ENCODE measurements around the gene SH3YL1.

Gene SH3YL1

GRCh38 chr2:281381-281780 lies 17.5 kb upstream of the SH3YL1 start:
- no peak overlapping the region for H3K27ac ChIP-seq
- TF ChIP-seq CTCF (IDR thresholded peaks at IDR 0.05) (no peak), ZFX (IDR thresholded peaks at IDR 0.05; ENCODE audit: borderline replicate concordance) (no peak)

- no peak overlapping the region for H3K27ac ChIP-seq
- no peak for TF ChIP-seq ZFX (IDR thresholded peaks at IDR 0.05; ENCODE audit: borderline replicate concordance)
- no peak for TF ChIP-seq CTCF (IDR thresholded peaks at IDR 0.05)
These were observed 16.8 kb upstream of the SH3YL1 start for GRCh38 chr2:280650-281110.

- no peak overlapping the region for H3K27ac ChIP-seq
- TF ChIP-seq CTCF (IDR thresholded peaks at IDR 0.05) (no peak), ZFX (IDR thresholded peaks at IDR 0.05; ENCODE audit: borderline replicate concordance) (no peak)
These were observed 16.3 kb upstream of the SH3YL1 start for GRCh38 chr2:279956-280649.

GRCh38 chr2:279366-279765 lies 15.5 kb upstream of the SH3YL1 start:
- TF ChIP-seq ZFX (IDR thresholded peaks at IDR 0.05; ENCODE audit: borderline replicate concordance) (no peak), CTCF (IDR thresholded peaks at IDR 0.05) (no peak)
- H3K27ac ChIP-seq = no peak overlapping the region

GRCh38 chr2:278927-279320 lies 15.1 kb upstream of the SH3YL1 start:
- no peak overlapping the region for H3K27ac ChIP-seq
- TF ChIP-seq CTCF (IDR thresholded peaks at IDR 0.05) (no peak), ZFX (IDR thresholded peaks at IDR 0.05; ENCODE audit: borderline replicate concordance) (no peak)

- TF ChIP-seq ZFX (IDR thresholded peaks at IDR 0.05; ENCODE audit: borderline replicate concordance) (no peak), CTCF (IDR thresholded peaks at IDR 0.05) (no peak)
- H3K27ac ChIP-seq = no peak overlapping the region
These were observed 14.6 kb upstream of the SH3YL1 start for GRCh38 chr2:278312-278926.

GRCh38 chr2:275466-275865 lies 11.6 kb upstream of the SH3YL1 start:
- H3K27ac ChIP-seq = no peak overlapping the region
- no peak for TF ChIP-seq CTCF (IDR thresholded peaks at IDR 0.05)
- no peak for TF ChIP-seq ZFX (IDR thresholded peaks at IDR 0.05; ENCODE audit: borderline replicate concordance)

Data from 22Rv1 (cell line).